Activated naive CD8-positive, alpha-beta T cell treated with anti-CD3 and anti-CD28 coated beads, Interleukin-2, amount 10 ng/mL, durations not matched to agents 7 days and 5 days (primary cell): ENCODE results near the gene PSMB11. TPM values are rescaled to one million over a fixed set of nuclear protein-coding genes. Genes with fewer than 3 reads are reported as not detected.

Experiments
- ATAC-seq: fragments of 150-1000 bp; cut with Tn5 transposase; one replicate; pipeline ENCODE4 v1.10.0; 2021; ENCODE audit warnings: low read depth, moderate library complexity
- POLR2A ChIA-PET: fragments of 350-600 bp; sonication (Branson Sonifier 250); formaldehyde crosslinking; loops from one replicate; lab custom pipeline; 2021; ENCODE audit warnings: antibody characterized with exemption; lab: Charles Lee
- DNase-seq: peaks from one replicate; pipeline ENCODE4 v3.0.0; 2021
- H3K27ac Mint-ChIP-seq: one replicate; pipeline ENCODE4 v1.8.0; 2022; ENCODE audit warnings: mild to moderate bottlenecking, mixed read lengths
- H3K27me3 Mint-ChIP-seq: one replicate; pipeline ENCODE4 v1.8.0; 2022; ENCODE audit warnings: mild to moderate bottlenecking, moderate library complexity, mixed read lengths
- H3K36me3 Mint-ChIP-seq: one replicate; pipeline ENCODE4 v1.8.0; 2021; ENCODE audit warnings: mild to moderate bottlenecking, mixed read lengths
- H3K4me1 Mint-ChIP-seq: one replicate; pipeline ENCODE4 v1.8.0; 2021; ENCODE audit warnings: mixed read lengths
- H3K4me3 Mint-ChIP-seq: one replicate; pipeline ENCODE4 v1.8.0; 2022; ENCODE audit warnings: mild to moderate bottlenecking, moderate library complexity, mixed read lengths
- H3K9me3 Mint-ChIP-seq: one replicate; pipeline ENCODE4 v1.8.0; 2021; ENCODE audit warnings: mixed read lengths
- total RNA-seq, 2 experiments: library from RNA; stranded (reverse); gene quantifications; one replicate each; pipeline ENCODE4 v1.2.3, GENCODE V29; 2021

Gene PSMB11
- total RNA-seq, 2 experiments from 2014 or later = not detected

GRCh38 chr14:23021434-23021833, 20.6 kb upstream of the PSMB11 start:
- Mint-ChIP-seq H3K4me3 (peak overlapping the region; percentile 18), H3K27ac (peak overlapping the region; percentile 22), H3K4me1 (peaks cover 12% of the 10 kb centered on the region), H3K9me3 (no peaks in the 10 kb centered on the region), H3K27me3 (no peaks in the 10 kb centered on the region), H3K36me3 (peaks cover 17% of the 10 kb centered on the region)
- POLR2A ChIA-PET = interaction anchor here (2.1 kb wide), 1 partner anchor 13 kb away, joined by 10 read pairs; the partner anchor contains the start of gene PSMB5
- ATAC-seq (no peak), DNase-seq (no peak)

- no peak overlapping the region for H3K4me3 Mint-ChIP-seq
- H3K9me3 Mint-ChIP-seq = no peaks in the 10 kb centered on the region
- no peak for ATAC-seq
- H3K36me3 Mint-ChIP-seq = peaks cover 17% of the 10 kb centered on the region
- DNase-seq = no peak
- no peaks in the 10 kb centered on the region for H3K27me3 Mint-ChIP-seq
- POLR2A ChIA-PET = no interaction called here
- H3K4me1 Mint-ChIP-seq = peaks cover 12% of the 10 kb centered on the region
- no peak overlapping the region for H3K27ac Mint-ChIP-seq
Observed at GRCh38 chr14:23021889-23022442, 20.0 kb upstream of the PSMB11 start.

- POLR2A ChIA-PET = interaction anchor here (0.5 to 1.5 kb wide), 5 partner anchors 8 to 33 kb away, joined by 3 to 10 read pairs (median 3); partner anchors contain the start of gene PSMB5
- ATAC-seq (peak; percentile 36), DNase-seq (no peak)
- peaks cover 17% of the 10 kb centered on the region for H3K4me1 Mint-ChIP-seq
- no peak overlapping the region for H3K27ac Mint-ChIP-seq
- H3K9me3 Mint-ChIP-seq = no peaks in the 10 kb centered on the region
- H3K27me3 Mint-ChIP-seq = no peaks in the 10 kb centered on the region
- no peak overlapping the region for H3K4me3 Mint-ChIP-seq
- peaks cover 22% of the 10 kb centered on the region for H3K36me3 Mint-ChIP-seq
Observed at GRCh38 chr14:23023022-23023794, 18.8 kb upstream of the PSMB11 start.

DNA sequence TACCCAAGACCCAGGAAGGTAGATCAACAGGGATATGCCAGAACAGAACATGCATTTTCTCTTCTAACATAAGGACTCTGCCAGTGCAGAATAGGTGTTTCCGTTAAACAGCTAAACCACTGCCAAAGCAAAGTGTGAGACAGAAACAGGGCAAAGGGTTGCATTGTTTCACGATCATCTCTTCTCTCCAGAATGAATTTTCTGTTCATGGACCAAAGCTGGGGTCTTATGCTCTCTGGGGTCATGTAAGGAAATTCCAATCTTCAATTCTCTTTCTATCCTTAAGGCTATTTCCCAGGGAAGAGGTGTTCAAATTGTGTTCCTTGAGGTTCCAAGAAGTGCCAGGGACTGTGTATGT, 18.2 kb upstream of the PSMB11 start:
- no peak for DNase-seq
- ATAC-seq = no peak
- Mint-ChIP-seq H3K27ac (no peak overlapping the region), H3K9me3 (no peaks in the 10 kb centered on the region), H3K4me3 (no peak overlapping the region), H3K36me3 (peaks cover 22% of the 10 kb centered on the region), H3K4me1 (peaks cover 19% of the 10 kb centered on the region), H3K27me3 (no peaks in the 10 kb centered on the region)
- POLR2A ChIA-PET = interaction anchor here (0.5 to 1.5 kb wide), 5 partner anchors 8 to 33 kb away, joined by 3 to 10 read pairs (median 3); partner anchors contain the start of gene PSMB5

DNA sequence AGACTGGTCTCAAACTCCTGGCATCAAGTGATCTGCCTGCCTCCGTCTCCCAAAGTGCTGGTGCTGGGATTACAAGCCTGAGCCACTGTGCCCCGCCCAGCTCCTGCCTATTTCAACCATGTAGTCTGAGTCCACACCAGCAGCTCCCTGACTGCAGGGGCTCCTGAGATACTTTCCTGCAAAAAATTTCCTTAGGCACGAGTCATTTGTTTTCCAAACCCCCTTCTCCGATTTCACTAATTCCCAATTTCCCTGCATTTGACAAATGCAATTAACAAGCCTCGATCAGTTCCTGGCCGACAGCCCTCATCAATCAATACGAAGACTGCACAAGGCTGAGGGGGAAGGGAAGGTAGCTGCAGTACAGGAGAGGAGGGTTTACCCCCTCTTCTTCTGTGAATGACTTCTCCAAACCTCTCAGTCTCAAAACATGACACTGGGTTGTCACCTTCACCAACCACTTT, 17.4 kb upstream of the PSMB11 start:
- Mint-ChIP-seq H3K4me3 (no peak overlapping the region), H3K27me3 (no peaks in the 10 kb centered on the region), H3K36me3 (peaks cover 26% of the 10 kb centered on the region), H3K27ac (no peak overlapping the region), H3K4me1 (peaks cover 26% of the 10 kb centered on the region), H3K9me3 (no peaks in the 10 kb centered on the region)
- POLR2A ChIA-PET = interaction anchor here (0.7 to 1.5 kb wide), 3 partner anchors 9 to 32 kb away, joined by 3 to 10 read pairs (median 5); partner anchors contain the start of gene PSMB5
- no peak for ATAC-seq
- no peak for DNase-seq

DNA sequence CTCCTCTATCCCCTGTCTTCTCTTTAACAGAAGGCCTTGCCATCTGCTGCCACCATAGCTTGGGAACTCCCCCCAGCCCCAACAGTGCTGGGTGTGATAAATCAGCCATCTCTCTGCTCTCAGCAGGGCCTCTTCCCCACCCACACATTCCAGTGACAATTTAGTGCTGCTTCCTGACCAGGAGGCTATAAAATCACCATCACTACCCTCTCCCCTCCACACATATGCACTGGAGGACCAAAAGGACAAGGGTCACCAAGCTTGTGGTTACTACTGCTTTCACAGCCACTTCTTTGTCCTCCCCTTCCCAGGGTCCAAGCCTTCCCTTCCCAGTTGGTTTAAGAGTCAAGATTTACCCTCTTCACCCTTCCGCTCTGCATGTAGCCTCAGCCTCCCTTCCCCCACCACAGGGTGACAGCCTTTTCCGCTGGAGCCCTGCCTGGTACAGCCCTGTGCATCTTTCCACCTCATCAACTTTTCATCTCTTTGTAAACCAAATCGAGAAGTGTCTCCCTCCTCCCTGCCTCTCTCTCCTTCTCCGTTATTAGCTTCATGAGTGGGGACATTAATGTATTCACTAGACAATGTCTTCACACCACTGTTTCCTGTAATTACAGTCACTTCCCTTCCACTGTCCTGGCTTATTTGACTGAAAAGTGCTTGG, 16.7 kb upstream of the PSMB11 start:
- Mint-ChIP-seq H3K4me3 (no peak overlapping the region), H3K4me1 (peaks cover 26% of the 10 kb centered on the region), H3K27ac (no peak overlapping the region), H3K9me3 (no peaks in the 10 kb centered on the region), H3K27me3 (no peaks in the 10 kb centered on the region), H3K36me3 (peaks cover 26% of the 10 kb centered on the region)
- no peak for DNase-seq
- POLR2A ChIA-PET = no interaction called here
- no peak for ATAC-seq

GRCh38 chr14:23028799-23029198, 13.2 kb upstream of the PSMB11 start:
- H3K27ac Mint-ChIP-seq = peak overlapping the region; percentile 46
- peaks cover 25% of the 10 kb centered on the region for H3K4me1 Mint-ChIP-seq
- H3K36me3 Mint-ChIP-seq = peaks cover 47% of the 10 kb centered on the region
- DNase-seq (no peak), ATAC-seq (peak; percentile 85)
- POLR2A ChIA-PET = interaction anchor here (0.7 to 2.7 kb wide), 3 partner anchors 16 to 66 kb away, joined by 3 to 18 read pairs (median 3); no protein-coding TSS in a partner anchor
- no peaks in the 10 kb centered on the region for H3K9me3 Mint-ChIP-seq
- H3K27me3 Mint-ChIP-seq = no peaks in the 10 kb centered on the region
- H3K4me3 Mint-ChIP-seq = peak overlapping the region; percentile 10

GRCh38 chr14:23030936-23031335, 11.1 kb upstream of the PSMB11 start:
- DNase-seq = no peak
- POLR2A ChIA-PET = interaction anchor here (1.0 kb wide), 1 partner anchor 89 kb away, joined by 3 read pairs; no protein-coding TSS in a partner anchor
- no peaks in the 10 kb centered on the region for H3K9me3 Mint-ChIP-seq
- H3K4me1 Mint-ChIP-seq = peaks cover 34% of the 10 kb centered on the region
- no peak for ATAC-seq
- no peaks in the 10 kb centered on the region for H3K27me3 Mint-ChIP-seq
- H3K27ac Mint-ChIP-seq = no peak overlapping the region
- H3K4me3 Mint-ChIP-seq = no peak overlapping the region
- H3K36me3 Mint-ChIP-seq = peaks cover 37% of the 10 kb centered on the region

- Mint-ChIP-seq H3K36me3 (peaks cover 28% of the 10 kb centered on the region), H3K4me1 (peaks cover 30% of the 10 kb centered on the region), H3K4me3 (peak overlapping the region; percentile 84), H3K9me3 (no peaks in the 10 kb centered on the region), H3K27ac (peak overlapping the region; percentile 99), H3K27me3 (no peaks in the 10 kb centered on the region)
- POLR2A ChIA-PET = interaction anchor here (1.5 to 2.5 kb wide), 2 partner anchors 26 to 51 kb away, joined by 5 to 9 read pairs; partner anchors contain the start of gene AJUBA
- DNase-seq (no peak), ATAC-seq (no peak)
Observed at GRCh38 chr14:23033251-23033727, 8.7 kb upstream of the PSMB11 start.

GRCh38 chr14:23033801-23034497, 8.1 kb upstream of the PSMB11 start:
- Mint-ChIP-seq H3K27me3 (no peaks in the 10 kb centered on the region), H3K27ac (peak overlapping the region; percentile 99), H3K4me1 (peaks cover 26% of the 10 kb centered on the region), H3K4me3 (peak overlapping the region; percentile 84), H3K9me3 (no peaks in the 10 kb centered on the region), H3K36me3 (peaks cover 28% of the 10 kb centered on the region)
- DNase-seq (no peak), ATAC-seq (peak; percentile 5)
- POLR2A ChIA-PET = interaction anchor here (0.7 to 2.5 kb wide), 7 partner anchors 10 to 287 kb away, joined by 3 to 10 read pairs (median 5); partner anchors contain the start of genes AJUBA and PABPN1

DNA sequence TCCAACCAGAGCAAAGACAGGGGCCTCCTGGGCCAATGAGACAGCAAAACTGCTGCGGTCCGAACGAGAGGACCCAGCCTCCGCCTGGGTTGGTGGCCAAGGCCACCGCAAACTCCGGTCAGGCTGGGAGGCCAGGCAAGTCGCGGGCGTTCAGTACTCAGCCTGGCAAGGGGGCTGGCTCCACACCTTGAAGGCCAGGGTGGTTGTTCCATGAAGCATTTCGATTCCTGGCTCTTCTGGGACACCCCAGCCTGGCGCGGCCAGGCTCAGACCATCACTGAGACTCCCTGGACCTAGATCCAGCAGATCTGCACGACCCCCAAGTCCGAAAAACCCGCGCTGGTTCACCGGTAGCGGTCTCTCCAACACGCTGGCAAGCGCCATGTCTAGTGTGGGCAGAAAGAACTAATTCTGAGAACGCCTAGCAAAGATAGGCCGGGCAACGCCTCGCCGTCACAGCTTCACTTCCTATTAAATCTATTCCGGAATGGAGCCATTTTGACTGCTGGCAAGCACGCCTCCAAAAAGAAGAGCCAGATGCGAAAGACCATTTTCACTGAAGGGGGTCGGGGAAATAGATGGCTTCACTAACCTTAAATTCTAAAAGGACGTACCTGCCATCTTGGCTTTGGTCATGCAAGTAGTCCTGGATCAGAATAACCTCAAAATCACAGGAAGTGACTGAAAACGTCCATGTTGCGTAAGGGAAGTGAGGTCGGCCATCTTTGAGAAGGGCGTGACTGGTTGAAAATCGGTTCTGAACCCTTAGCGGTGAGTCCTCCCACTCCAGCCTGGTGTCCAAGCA, 7.3 kb upstream of the PSMB11 start, which contains the start of gene PSMB5:
Gene PSMB5, minus strand, starts transcription at position 403 of the 805 bp plus-strand sequence. Its CDS starts 19 bp downstream, at position 384.
- ATAC-seq (peak; percentile 95), DNase-seq (peak; percentile 79)
- H3K4me1 Mint-ChIP-seq = peaks cover 21% of the 10 kb centered on the region
- H3K27me3 Mint-ChIP-seq = no peaks in the 10 kb centered on the region
- POLR2A ChIA-PET = interaction anchor here (0.7 to 2.5 kb wide), 7 partner anchors 11 to 286 kb away, joined by 3 to 10 read pairs (median 4); partner anchors contain the start of genes AJUBA and PABPN1
- no peaks in the 10 kb centered on the region for H3K9me3 Mint-ChIP-seq
- peak within 1 kb of the TSS; percentile 99 for H3K27ac Mint-ChIP-seq
- H3K4me3 Mint-ChIP-seq = peak within 1 kb of the TSS; percentile 84
- H3K36me3 Mint-ChIP-seq = peaks cover 24% of the 10 kb centered on the region
